SK-N-SH treated with all-trans-retinoic acid at 6 μM for 48 hours (cell line): ENCODE measurements around the gene BRF1.

Source experiments
- ARNTL ChIP-seq: fragments of 450-650 bp; formaldehyde crosslinking; IDR thresholded peaks from 2 replicates; pipeline ENCODE4 v1.5.0; 2020; ENCODE audit warnings: low read depth, mild to moderate bottlenecking, moderate library complexity, borderline replicate concordance
- CREB5 ChIP-seq: fragments of 250-450 bp; sonication (Bioruptor Pico); IDR thresholded peaks from 2 replicates; pipeline ENCODE4 v1.5.1; 2020; ENCODE audit warnings: low read depth, mild to moderate bottlenecking, moderate library complexity
- CSDC2 ChIP-seq: fragments of 250-450 bp; sonication (Bioruptor Pico); IDR thresholded peaks from 2 replicates; pipeline ENCODE4 v1.5.0; 2020; ENCODE audit warnings: mild to moderate bottlenecking, moderate library complexity
- CSRNP3 ChIP-seq: fragments of 250-450 bp; sonication (Bioruptor Pico); IDR thresholded peaks from 2 replicates; pipeline ENCODE4 v1.5.1; 2021; ENCODE audit warnings: mild to moderate bottlenecking, moderate library complexity
- OSR1 ChIP-seq: fragments of 250-450 bp; sonication (Bioruptor Pico); IDR thresholded peaks from 2 replicates; pipeline ENCODE4 v1.8.0; 2022; ENCODE audit warnings: moderate library complexity, mild to moderate bottlenecking, inconsistent platforms
- PATZ1 ChIP-seq: fragments of 250-450 bp; sonication (Bioruptor Pico); IDR thresholded peaks from 2 replicates; pipeline ENCODE4 v1.8.0; 2020; ENCODE audit warnings: mild to moderate bottlenecking, moderate library complexity, borderline replicate concordance
- PPARA ChIP-seq: fragments of 250-450 bp; sonication (Bioruptor Pico); IDR thresholded peaks from 2 replicates; pipeline ENCODE4 v1.5.0; 2020; ENCODE audit warnings: mild to moderate bottlenecking, borderline replicate concordance
- TSHZ2 ChIP-seq: fragments of 250-450 bp; sonication (Bioruptor Pico); IDR thresholded peaks from 2 replicates; pipeline ENCODE4 v1.5.0; 2020; ENCODE audit warnings: mild to moderate bottlenecking, moderate library complexity
- ZC3H10 ChIP-seq: fragments of 250-450 bp; sonication (Bioruptor Pico); IDR thresholded peaks from 2 replicates; pipeline ENCODE4 v1.5.1; 2021; ENCODE audit warnings: mild to moderate bottlenecking, moderate library complexity
- ZFP3 ChIP-seq: fragments of 250-450 bp; sonication (Bioruptor Pico); IDR thresholded peaks from 2 replicates; pipeline ENCODE4 v1.5.0; 2020; ENCODE audit warnings: mild to moderate bottlenecking, moderate library complexity
- ZFP30 ChIP-seq: fragments of 450-650 bp; formaldehyde crosslinking; IDR thresholded peaks from 2 replicates; pipeline ENCODE4 v1.5.0; 2022; ENCODE audit warnings: mild to moderate bottlenecking, moderate library complexity
- ZNF565 ChIP-seq: fragments of 450-650 bp; formaldehyde crosslinking; conservative IDR thresholded peaks from 2 replicates; pipeline ENCODE4 v1.5.0; 2020; ENCODE audit warnings: low read depth, mild to moderate bottlenecking, moderate library complexity

GRCh38 chr14:105204931-105205672, 95.7 kb downstream of the BRF1 start:
- no peak for TF ChIP-seq PATZ1 (CRISPR knock-in tag)
- no peak for TF ChIP-seq ARNTL (CRISPR knock-in tag)
- no peak for TF ChIP-seq ZFP30 (CRISPR knock-in tag)
- no peak for TF ChIP-seq ZFP3
- TF ChIP-seq OSR1 (CRISPR knock-in tag), result no peak
- no peak for TF ChIP-seq CSDC2 (CRISPR knock-in tag)
- TF ChIP-seq PPARA (CRISPR knock-in tag), result no peak
- no peak for TF ChIP-seq CREB5
- no peak for TF ChIP-seq CSRNP3
- no peak for TF ChIP-seq ZC3H10 (CRISPR knock-in tag)
- no peak for TF ChIP-seq TSHZ2
- no peak for TF ChIP-seq ZNF565 (CRISPR knock-in tag)
